GM23338 (cell line): ENCODE measurements around the gene NRDE2. TPM values are rescaled to one million over a fixed set of nuclear protein-coding genes. Genes with fewer than 3 reads are reported as not detected.

Experiments
- ATAC-seq: fragments of 200-7000 bp; cut with Tn5 transposase; 3 replicates; pipeline ENCODE4 v1.9.1; 2020
- DNase-seq: peaks from one replicate; pipeline ENCODE4 v3.0.0-alpha.2; 2015; ENCODE audit warnings: low spot score
- H2AFZ ChIP-seq: fragments of 200-600 bp; sonication (generic); 2 replicates; pipeline ENCODE4 v1.8.0; 2016; ENCODE audit warnings: antibody characterized with exemption, mild to moderate bottlenecking, moderate library complexity
- H3F3A ChIP-seq: fragments of 200-600 bp; sonication (generic); replicated peaks from 2 replicates; pipeline ENCODE4 v1.8.0; 2017; ENCODE audit warnings: antibody characterized with exemption, mixed run types, low read depth
- H3K27ac ChIP-seq: fragments of 200-600 bp; sonication (generic); 2 replicates; pipeline ENCODE4 v1.6.1; 2016; ENCODE audit warnings: low read depth
- H3K27me3 ChIP-seq: fragments of 200-600 bp; sonication (generic); 2 replicates; pipeline ENCODE4 v1.8.0; 2016; ENCODE audit warnings: mild to moderate bottlenecking, mixed run types, moderate library complexity; ENCODE audit not compliant: insufficient read depth
- H3K36me3 ChIP-seq: fragments of 200-600 bp; sonication (generic); 2 replicates; pipeline ENCODE4 v1.8.0; 2016; ENCODE audit warnings: mild to moderate bottlenecking; ENCODE audit not compliant: insufficient read depth
- H3K4me1 ChIP-seq: fragments of 200-600 bp; sonication (generic); 2 replicates; pipeline ENCODE4 v1.8.0; 2016; ENCODE audit warnings: mild to moderate bottlenecking, moderate library complexity; ENCODE audit not compliant: insufficient read depth
- H3K4me2 ChIP-seq: fragments of 200-600 bp; sonication (generic); 2 replicates; pipeline ENCODE4 v1.7.1; 2017; ENCODE audit warnings: mixed run types
- H3K4me3 ChIP-seq: fragments of 200-600 bp; sonication (generic); 2 replicates; pipeline ENCODE4 v1.6.1; 2016; ENCODE audit warnings: mixed run types
- H3K79me2 ChIP-seq: fragments of 200-600 bp; sonication (generic); replicated peaks from 2 replicates; pipeline ENCODE4 v1.8.0; 2017; ENCODE audit warnings: mild to moderate bottlenecking; ENCODE audit not compliant: insufficient read depth
- H3K9me2 ChIP-seq: fragments of 200-600 bp; sonication (generic); 2 replicates; pipeline ENCODE4 v1.8.0; 2017; ENCODE audit not compliant: insufficient read depth
- H4K20me1 ChIP-seq: fragments of 200-600 bp; sonication (generic); replicated peaks from 2 replicates; pipeline ENCODE4 v1.8.0; 2017; ENCODE audit warnings: mild to moderate bottlenecking; ENCODE audit not compliant: insufficient read depth
- H3K27ac Mint-ChIP-seq: 2 replicates; pipeline ENCODE4 v1.8.0; 2020; ENCODE audit warnings: inconsistent platforms, mild to moderate bottlenecking, moderate library complexity, mixed read lengths
- H3K27me3 Mint-ChIP-seq: 3 replicates; pipeline ENCODE4 v1.8.0; 2022; ENCODE audit warnings: low read depth, mild to moderate bottlenecking, moderate library complexity, mixed read lengths, inconsistent platforms; ENCODE audit not compliant: insufficient read depth, poor library complexity
- H3K36me3 Mint-ChIP-seq: 3 replicates; pipeline ENCODE4 v1.8.0; 2021; ENCODE audit warnings: low read depth, mild to moderate bottlenecking, inconsistent platforms, moderate library complexity, mixed read lengths
- H3K4me1 Mint-ChIP-seq: 3 replicates; pipeline ENCODE4 v1.8.0; 2020; ENCODE audit warnings: mild to moderate bottlenecking, inconsistent platforms, mixed read lengths
- H3K4me3 Mint-ChIP-seq: 3 replicates; pipeline ENCODE4 v1.8.0; 2021; ENCODE audit warnings: moderate library complexity, mild to moderate bottlenecking, inconsistent platforms, mixed read lengths
- H3K9me3 Mint-ChIP-seq: 3 replicates; pipeline ENCODE4 v1.8.0; 2020; ENCODE audit warnings: moderate library complexity, mild to moderate bottlenecking, inconsistent platforms, mixed read lengths
- CREB1 ChIP-seq: fragments of 250-450 bp; sonication (Bioruptor Pico); IDR thresholded peaks from 2 replicates; pipeline ENCODE4 v1.5.0; 2020; ENCODE audit warnings: low read depth, mild to moderate bottlenecking, moderate library complexity
- ETS1 ChIP-seq: IDR thresholded peaks from 2 replicates; pipeline ENCODE4 v1.6.1; 2016; ENCODE audit warnings: antibody characterized with exemption
- EZH2 ChIP-seq: fragments of 200-600 bp; sonication (generic); IDR thresholded peaks from one replicate; pipeline ENCODE4 v1.8.0; 2017; ENCODE audit warnings: antibody characterized with exemption, mild to moderate bottlenecking, low read depth; ENCODE audit not compliant: unreplicated experiment
- EZH2phosphoT487 ChIP-seq: fragments of 200-600 bp; sonication (generic); IDR thresholded peaks from one replicate; pipeline ENCODE4 v1.8.1; 2018; ENCODE audit warnings: antibody characterized with exemption; ENCODE audit not compliant: unreplicated experiment
- JUNB ChIP-seq: IDR thresholded peaks from one replicate; pipeline ENCODE4 v1.6.1; 2016; ENCODE audit warnings: antibody characterized with exemption; ENCODE audit not compliant: unreplicated experiment
- POLR2AphosphoS5 ChIP-seq: IDR thresholded peaks from 2 replicates; pipeline ENCODE4 v1.6.1; 2016; ENCODE audit warnings: antibody characterized with exemption, low read depth
- ZNF331 ChIP-seq: fragments of 250-450 bp; sonication (Bioruptor Pico); IDR thresholded peaks from 2 replicates; pipeline ENCODE4 v1.5.0; 2020; ENCODE audit warnings: low read depth, mild to moderate bottlenecking, moderate library complexity
- polyA plus RNA-seq: library from polyadenylated mRNA; unstranded; fragments of >200 nt; fragmentation: Nextera tagmentation; extraction: Ambion mirVana; gene quantifications from 2 replicates; pipeline ENCODE4 v1.2.1, GENCODE V29; 2016
- total RNA-seq: library from RNA; depleted of rRNA; stranded (reverse); fragments of >200 nt; shearing (Covaris generic); gene quantifications from 2 replicates; pipeline ENCODE4 v1.2.3, GENCODE V29; 2014
- TF ChIP-seq, protein P1 (sequence below): IDR thresholded peaks from one replicate; pipeline ENCODE4 v1.6.1; 2018; ENCODE audit warnings: antibody characterized with exemption; ENCODE audit not compliant: unreplicated experiment
- TF ChIP-seq, protein P2 (sequence below), 2 experiments: fragments of 200-600 bp in 1 of 2; sonication (generic) in 1 of 2; conservative IDR thresholded peaks; 2 replicates each; pipeline versions ENCODE4 v1.5.1 to v1.6.1; 2016 to 2017; ENCODE audit warnings: antibody characterized with exemption in 2 of 2, low read depth in 2 of 2, mild to moderate bottlenecking in 2 of 2, moderate library complexity in 1 of 2

The NRDE2 gene
- total and polyA plus RNA-seq, 2 experiments from 2014 or later = 9.8 to 20.6 TPM

- TF ChIP-seq, protein P1, sequence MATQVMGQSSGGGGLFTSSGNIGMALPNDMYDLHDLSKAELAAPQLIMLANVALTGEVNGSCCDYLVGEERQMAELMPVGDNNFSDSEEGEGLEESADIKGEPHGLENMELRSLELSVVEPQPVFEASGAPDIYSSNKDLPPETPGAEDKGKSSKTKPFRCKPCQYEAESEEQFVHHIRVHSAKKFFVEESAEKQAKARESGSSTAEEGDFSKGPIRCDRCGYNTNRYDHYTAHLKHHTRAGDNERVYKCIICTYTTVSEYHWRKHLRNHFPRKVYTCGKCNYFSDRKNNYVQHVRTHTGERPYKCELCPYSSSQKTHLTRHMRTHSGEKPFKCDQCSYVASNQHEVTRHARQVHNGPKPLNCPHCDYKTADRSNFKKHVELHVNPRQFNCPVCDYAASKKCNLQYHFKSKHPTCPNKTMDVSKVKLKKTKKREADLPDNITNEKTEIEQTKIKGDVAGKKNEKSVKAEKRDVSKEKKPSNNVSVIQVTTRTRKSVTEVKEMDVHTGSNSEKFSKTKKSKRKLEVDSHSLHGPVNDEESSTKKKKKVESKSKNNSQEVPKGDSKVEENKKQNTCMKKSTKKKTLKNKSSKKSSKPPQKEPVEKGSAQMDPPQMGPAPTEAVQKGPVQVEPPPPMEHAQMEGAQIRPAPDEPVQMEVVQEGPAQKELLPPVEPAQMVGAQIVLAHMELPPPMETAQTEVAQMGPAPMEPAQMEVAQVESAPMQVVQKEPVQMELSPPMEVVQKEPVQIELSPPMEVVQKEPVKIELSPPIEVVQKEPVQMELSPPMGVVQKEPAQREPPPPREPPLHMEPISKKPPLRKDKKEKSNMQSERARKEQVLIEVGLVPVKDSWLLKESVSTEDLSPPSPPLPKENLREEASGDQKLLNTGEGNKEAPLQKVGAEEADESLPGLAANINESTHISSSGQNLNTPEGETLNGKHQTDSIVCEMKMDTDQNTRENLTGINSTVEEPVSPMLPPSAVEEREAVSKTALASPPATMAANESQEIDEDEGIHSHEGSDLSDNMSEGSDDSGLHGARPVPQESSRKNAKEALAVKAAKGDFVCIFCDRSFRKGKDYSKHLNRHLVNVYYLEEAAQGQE = no peak
- TF ChIP-seq ETS1 (no peak), CREB1 (CRISPR knock-in tag) (no peak), EZH2phosphoT487 (no peak), JUNB (no peak), POLR2AphosphoS5 (no peak)
- TF ChIP-seq, protein P2, sequence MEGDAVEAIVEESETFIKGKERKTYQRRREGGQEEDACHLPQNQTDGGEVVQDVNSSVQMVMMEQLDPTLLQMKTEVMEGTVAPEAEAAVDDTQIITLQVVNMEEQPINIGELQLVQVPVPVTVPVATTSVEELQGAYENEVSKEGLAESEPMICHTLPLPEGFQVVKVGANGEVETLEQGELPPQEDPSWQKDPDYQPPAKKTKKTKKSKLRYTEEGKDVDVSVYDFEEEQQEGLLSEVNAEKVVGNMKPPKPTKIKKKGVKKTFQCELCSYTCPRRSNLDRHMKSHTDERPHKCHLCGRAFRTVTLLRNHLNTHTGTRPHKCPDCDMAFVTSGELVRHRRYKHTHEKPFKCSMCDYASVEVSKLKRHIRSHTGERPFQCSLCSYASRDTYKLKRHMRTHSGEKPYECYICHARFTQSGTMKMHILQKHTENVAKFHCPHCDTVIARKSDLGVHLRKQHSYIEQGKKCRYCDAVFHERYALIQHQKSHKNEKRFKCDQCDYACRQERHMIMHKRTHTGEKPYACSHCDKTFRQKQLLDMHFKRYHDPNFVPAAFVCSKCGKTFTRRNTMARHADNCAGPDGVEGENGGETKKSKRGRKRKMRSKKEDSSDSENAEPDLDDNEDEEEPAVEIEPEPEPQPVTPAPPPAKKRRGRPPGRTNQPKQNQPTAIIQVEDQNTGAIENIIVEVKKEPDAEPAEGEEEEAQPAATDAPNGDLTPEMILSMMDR (conservative IDR thresholded peaks at IDR 0.05; ENCODE audit: low read depth in 2 of 2) = no peak
These were observed 55.9 kb downstream of the NRDE2 start (continued) for GRCh38 chr14:90275820-90276219.

DNA sequence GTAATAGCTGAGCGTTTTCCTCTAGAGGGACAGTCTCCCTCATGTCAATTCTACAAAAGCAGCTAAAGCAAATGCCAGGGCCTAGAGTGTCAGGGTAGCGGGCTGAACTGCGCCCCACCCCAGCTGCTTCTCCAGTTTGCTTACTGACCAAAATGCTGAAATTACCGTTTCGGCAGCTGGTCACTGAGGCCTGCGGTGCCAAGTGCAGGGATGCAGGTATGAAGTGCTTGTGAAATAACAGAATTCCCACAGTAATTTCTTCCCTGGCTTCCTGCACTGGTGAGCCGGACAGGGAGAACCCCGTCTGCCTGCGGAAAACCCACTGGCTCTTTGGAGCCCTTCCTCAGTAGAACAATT, 56.3 kb downstream of the NRDE2 start:
- TF ChIP-seq JUNB (no peak), ZNF331 (CRISPR knock-in tag) (no peak), ETS1 (no peak), EZH2 (no peak)
- TF ChIP-seq, protein P2 (conservative IDR thresholded peaks at IDR 0.05; ENCODE audit: low read depth in 2 of 2) = no peak
- H3K4me3 ChIP-seq = no peak overlapping the region
- no peaks in the 10 kb centered on the region for H3K4me1 ChIP-seq
- ATAC-seq (no peak), DNase-seq (no peak)
- H3K27me3 Mint-ChIP-seq = peaks cover 5% of the 10 kb centered on the region
- no peak overlapping the region for H3K27ac ChIP-seq
- H2AFZ ChIP-seq = no peak overlapping the region
- H3K9me3 Mint-ChIP-seq = no peaks in the 10 kb centered on the region
- peaks cover 41% of the 10 kb centered on the region for H3K36me3 Mint-ChIP-seq
- H3K9me2 ChIP-seq = no peaks in the 10 kb centered on the region
- H3K4me2 ChIP-seq = no peak overlapping the region
- H3K27ac Mint-ChIP-seq = no peak overlapping the region
- H3K36me3 ChIP-seq = peaks cover 24% of the 10 kb centered on the region
- no peaks in the 10 kb centered on the region for H4K20me1 ChIP-seq
- H3F3A ChIP-seq = no peaks in the 10 kb centered on the region
- H3K4me1 Mint-ChIP-seq = no peaks in the 10 kb centered on the region
- no peaks in the 10 kb centered on the region for H3K79me2 ChIP-seq
- H3K27me3 ChIP-seq = no peaks in the 10 kb centered on the region
- no peak overlapping the region for H3K4me3 Mint-ChIP-seq
